ENCODE measurements around the gene CDC42EP2. TPM values are rescaled to one million over a fixed set of nuclear protein-coding genes. Genes with fewer than 3 reads are reported as not detected.

CDC42EP2 gene
- total and polyA plus RNA-seq, 2 of the 13 experiments (the other 11 are each of a cell fraction or from before 2014, with no cell fraction given): 2.3 to 7.1 TPM

- TF ChIP-seq ZNF460 (CRISPR knock-in tag; IDR thresholded peaks at IDR 0.05; ENCODE audit: borderline replicate concordance): 0 out of 2 replicates have a peak, but pooled peaks have one; percentile 15
- TF ChIP-seq GFI1 (CRISPR knock-in tag; IDR thresholded peaks at IDR 0.05; ENCODE audit: borderline replicate concordance): 0 out of 2 replicates have a peak, but pooled peaks have one; percentile 23
- TF ChIP-seq ZNF205 (CRISPR knock-in tag; IDR thresholded peaks at IDR 0.05): peak; percentile 17; the same call in 1 of the 2 replicates
- TF ChIP-seq TFDP1 (CRISPR knock-in tag; IDR thresholded peaks at IDR 0.05; ENCODE audit: borderline replicate concordance): peak; percentile 51; the same call in 1 of the 2 replicates
- TF ChIP-seq ZNF101 (CRISPR knock-in tag; IDR thresholded peaks at IDR 0.05; ENCODE audit: borderline replicate concordance, low read depth): no peak
- no peak; the same call in 1 of the 2 replicates for TF ChIP-seq ZNF335 (CRISPR knock-in tag; IDR thresholded peaks at IDR 0.05)
- 0 out of 2 replicates have a peak, but pooled peaks have one; percentile 37 for TF ChIP-seq ZFP37 (CRISPR knock-in tag; IDR thresholded peaks at IDR 0.05; ENCODE audit: borderline replicate concordance)
- TF ChIP-seq CREM (IDR thresholded peaks at IDR 0.05): peak; percentile 74
- no peak for TF ChIP-seq CREM (CRISPR knock-in tag; IDR thresholded peaks at IDR 0.05)
- TF ChIP-seq KDM4B (CRISPR knock-in tag; IDR thresholded peaks at IDR 0.05): no peak
- TF ChIP-seq, protein P1, sequence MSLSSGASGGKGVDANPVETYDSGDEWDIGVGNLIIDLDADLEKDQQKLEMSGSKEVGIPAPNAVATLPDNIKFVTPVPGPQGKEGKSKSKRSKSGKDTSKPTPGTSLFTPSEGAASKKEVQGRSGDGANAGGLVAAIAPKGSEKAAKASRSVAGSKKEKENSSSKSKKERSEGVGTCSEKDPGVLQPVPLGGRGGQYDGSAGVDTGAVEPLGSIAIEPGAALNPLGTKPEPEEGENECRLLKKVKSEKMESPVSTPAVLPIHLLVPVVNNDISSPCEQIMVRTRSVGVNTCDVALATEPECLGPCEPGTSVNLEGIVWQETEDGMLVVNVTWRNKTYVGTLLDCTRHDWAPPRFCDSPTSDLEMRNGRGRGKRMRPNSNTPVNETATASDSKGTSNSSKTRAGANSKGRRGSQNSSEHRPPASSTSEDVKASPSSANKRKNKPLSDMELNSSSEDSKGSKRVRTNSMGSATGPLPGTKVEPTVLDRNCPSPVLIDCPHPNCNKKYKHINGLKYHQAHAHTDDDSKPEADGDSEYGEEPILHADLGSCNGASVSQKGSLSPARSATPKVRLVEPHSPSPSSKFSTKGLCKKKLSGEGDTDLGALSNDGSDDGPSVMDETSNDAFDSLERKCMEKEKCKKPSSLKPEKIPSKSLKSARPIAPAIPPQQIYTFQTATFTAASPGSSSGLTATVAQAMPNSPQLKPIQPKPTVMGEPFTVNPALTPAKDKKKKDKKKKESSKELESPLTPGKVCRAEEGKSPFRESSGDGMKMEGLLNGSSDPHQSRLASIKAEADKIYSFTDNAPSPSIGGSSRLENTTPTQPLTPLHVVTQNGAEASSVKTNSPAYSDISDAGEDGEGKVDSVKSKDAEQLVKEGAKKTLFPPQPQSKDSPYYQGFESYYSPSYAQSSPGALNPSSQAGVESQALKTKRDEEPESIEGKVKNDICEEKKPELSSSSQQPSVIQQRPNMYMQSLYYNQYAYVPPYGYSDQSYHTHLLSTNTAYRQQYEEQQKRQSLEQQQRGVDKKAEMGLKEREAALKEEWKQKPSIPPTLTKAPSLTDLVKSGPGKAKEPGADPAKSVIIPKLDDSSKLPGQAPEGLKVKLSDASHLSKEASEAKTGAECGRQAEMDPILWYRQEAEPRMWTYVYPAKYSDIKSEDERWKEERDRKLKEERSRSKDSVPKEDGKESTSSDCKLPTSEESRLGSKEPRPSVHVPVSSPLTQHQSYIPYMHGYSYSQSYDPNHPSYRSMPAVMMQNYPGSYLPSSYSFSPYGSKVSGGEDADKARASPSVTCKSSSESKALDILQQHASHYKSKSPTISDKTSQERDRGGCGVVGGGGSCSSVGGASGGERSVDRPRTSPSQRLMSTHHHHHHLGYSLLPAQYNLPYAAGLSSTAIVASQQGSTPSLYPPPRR (CRISPR knock-in tag; IDR thresholded peaks at IDR 0.05; ENCODE audit: borderline replicate concordance): peak; percentile 92
- peak; percentile 71 for TF ChIP-seq ZNF800 (CRISPR knock-in tag; IDR thresholded peaks at IDR 0.05)
- TF ChIP-seq TOPORS (CRISPR knock-in tag; IDR thresholded peaks at IDR 0.05): peak; percentile 65; the same call in 1 of the 2 replicates
- TF ChIP-seq E2F1 (CRISPR knock-in tag; IDR thresholded peaks at IDR 0.05): peak; percentile 50; the same call in 1 of the 2 replicates
- TF ChIP-seq TBL1XR1 (IDR thresholded peaks at IDR 0.05; ENCODE audit: borderline replicate concordance, low read length, partially characterized antibody): peak; percentile 30
- TF ChIP-seq NR2C2 (CRISPR knock-in tag; IDR thresholded peaks at IDR 0.05; ENCODE audit: borderline replicate concordance): peak; percentile 56
- TF ChIP-seq NCOA2 (CRISPR knock-in tag; IDR thresholded peaks at IDR 0.05): peak; percentile 87
- TF ChIP-seq ZSCAN21 (CRISPR knock-in tag; IDR thresholded peaks at IDR 0.05; ENCODE audit: borderline replicate concordance): peak; percentile 53
Observed at GRCh38 chr11:65305501-65306268, 9.0 kb upstream of the CDC42EP2 start (continued).
